Chondrocyte (in vitro differentiated cells): ENCODE results near the gene RSPH3. TPM values are rescaled to one million over a fixed set of nuclear protein-coding genes. Genes with fewer than 3 reads are reported as not detected.

Source experiments
- DNase-seq: peaks from one replicate; pipeline ENCODE4 v3.0.0; 2021; ENCODE audit warnings: mixed read lengths, low spot score
- H3K27ac Mint-ChIP-seq: one replicate; pipeline ENCODE4 v1.8.0; 2021; ENCODE audit warnings: mild to moderate bottlenecking, moderate library complexity, mixed read lengths; ENCODE audit not compliant: unreplicated experiment
- H3K27me3 Mint-ChIP-seq: 2 replicates; pipeline ENCODE4 v1.8.0; 2021; ENCODE audit warnings: low read depth, mixed read lengths
- H3K36me3 Mint-ChIP-seq: 2 replicates; pipeline ENCODE4 v1.8.0; 2021; ENCODE audit warnings: low read depth, mixed read lengths
- H3K4me1 Mint-ChIP-seq: 2 replicates; pipeline ENCODE4 v1.8.0; 2021; ENCODE audit warnings: low read depth, mild to moderate bottlenecking, mixed read lengths
- H3K4me3 Mint-ChIP-seq: one replicate; pipeline ENCODE4 v1.8.0; 2021; ENCODE audit warnings: mild to moderate bottlenecking, moderate library complexity, mixed read lengths; ENCODE audit not compliant: unreplicated experiment
- H3K9me3 Mint-ChIP-seq: 2 replicates; pipeline ENCODE4 v1.8.0; 2021; ENCODE audit warnings: low read depth, mixed read lengths
- CTCF ChIP-seq: fragments of 200-600 bp; sonication (generic); IDR thresholded peaks from 2 replicates; pipeline ENCODE4 v1.5.0; 2021; ENCODE audit warnings: antibody characterized with exemption, mild to moderate bottlenecking, moderate library complexity
- total RNA-seq: library from RNA; stranded (reverse); gene quantifications from 3 replicates; pipeline ENCODE4 v1.2.1, GENCODE V29; 2021

Gene RSPH3
- total RNA-seq, 1 donor from 2014 or later, result 8.3 TPM

GRCh38 chr6:158924499-158925455 is 75.2 kb downstream of the RSPH3 start:
- Mint-ChIP-seq H3K27me3 (no peaks in the 10 kb centered on the region), H3K4me1 (no peaks in the 10 kb centered on the region), H3K4me3 (no peak overlapping the region), H3K9me3 (peaks cover 2% of the 10 kb centered on the region), H3K27ac (no peak overlapping the region), H3K36me3 (no peaks in the 10 kb centered on the region)
- TF ChIP-seq CTCF, result no peak
- DNase-seq, result no peak

- H3K36me3 Mint-ChIP-seq, result no peaks in the 10 kb centered on the region
- H3K4me3 Mint-ChIP-seq, result no peak overlapping the region
- no peaks in the 10 kb centered on the region for H3K9me3 Mint-ChIP-seq
- no peak for TF ChIP-seq CTCF
- no peak overlapping the region for H3K27ac Mint-ChIP-seq
- H3K4me1 Mint-ChIP-seq, result no peaks in the 10 kb centered on the region
- no peaks in the 10 kb centered on the region for H3K27me3 Mint-ChIP-seq
- no peak for DNase-seq
Measured at GRCh38 chr6:158923805-158924498, 76.0 kb downstream of the RSPH3 start.

Other genes starting within 250 kb of the RSPH3 start
- 57.0 to 71.5 TPM (median 68.4 TPM) in 3 replicates for gene EZR, start 180.8 kb downstream of the RSPH3 start, total RNA-seq
- gene TAGAP, start 44.8 kb upstream of the RSPH3 start, total RNA-seq, result not detected in 3 replicates
- gene FNDC1, start 169.2 kb upstream of the RSPH3 start, total RNA-seq, result 10.5 to 13.8 TPM (median 12.8 TPM) in 3 replicates